Stimulated activated CD4-positive, alpha-beta T cell treated with anti-CD3 and anti-CD28 coated beads, Interleukin-12 subunit alpha, Interleukin-12 subunit beta, amount 100 ng/mL, for 48 hours (primary cell): ENCODE data around the gene TPCN2.

Experiments
- DNase-seq, 3 donors: peaks; one replicate each; pipeline ENCODE4 v3.0.0-alpha.2; 2020; ENCODE audit warnings: low read depth in 2 of 3, low spot score in 1 of 3

TPCN2 gene

GRCh38 chr11:69108030-69108429, 59.3 kb downstream of the TPCN2 start:
- no peak for DNase-seq

GRCh38 chr11:69108559-69108958, 59.8 kb downstream of the TPCN2 start:
- DNase-seq, result no peak

GRCh38 chr11:69109101-69109500, 60.4 kb downstream of the TPCN2 start:
- no peak for DNase-seq

- DNase-seq, result no peak
These were observed 61.7 kb downstream of the TPCN2 start for GRCh38 chr11:69110451-69110850.

- DNase-seq, result no peak
These were observed 63.2 kb downstream of the TPCN2 start for GRCh38 chr11:69111624-69112542.

GRCh38 chr11:69113226-69113625, 64.5 kb downstream of the TPCN2 start:
- DNase-seq, result no peak

- DNase-seq, result no peak
These were observed 65.1 kb downstream of the TPCN2 start for GRCh38 chr11:69113646-69114340.

GRCh38 chr11:69114362-69114761, 65.6 kb downstream of the TPCN2 start:
- no peak for DNase-seq

- DNase-seq, result no peak
These were observed 66.2 kb downstream of the TPCN2 start for GRCh38 chr11:69114811-69115523.

- no peak for DNase-seq
These were observed 67.1 kb downstream of the TPCN2 start for GRCh38 chr11:69115586-69116560.

- DNase-seq, result no peak
These were observed 67.9 kb downstream of the TPCN2 start for GRCh38 chr11:69116671-69117070.

- no peak for DNase-seq
These were observed 70.5 kb downstream of the TPCN2 start for GRCh38 chr11:69119190-69119589.

- no peak for DNase-seq
These were observed 71.6 kb downstream of the TPCN2 start for GRCh38 chr11:69120096-69120875.

- no peak for DNase-seq
These were observed 72.3 kb downstream of the TPCN2 start for GRCh38 chr11:69121021-69121420.

- no peak for DNase-seq
These were observed 73.0 kb downstream of the TPCN2 start for GRCh38 chr11:69121621-69122325.

GRCh38 chr11:69122326-69122629, 73.5 kb downstream of the TPCN2 start:
- DNase-seq, result no peak

GRCh38 chr11:69122630-69123431, 74.1 kb downstream of the TPCN2 start:
- DNase-seq, result peak; percentile 54 to 68 (median 57)
